GM23248 (cell line): ENCODE data around the gene MX2. TPM values are rescaled to one million over a fixed set of nuclear protein-coding genes. Genes with fewer than 3 reads are reported as not detected.
"Not testable (repeated sequence)": the region's sequence is repeated elsewhere in the genome, so short reads cannot be mapped to it uniquely, and the experiment has no call there.

Experiments used
- DNase-seq: peaks from one replicate; pipeline ENCODE4 v3.0.0-alpha.2; 2015
- H2AFZ ChIP-seq: fragments of 200-600 bp; sonication (generic); 2 replicates; pipeline ENCODE4 v1.6.1; 2016; ENCODE audit warnings: antibody characterized with exemption
- H3F3A ChIP-seq: fragments of 200-600 bp; sonication (generic); 2 replicates; pipeline ENCODE4 v1.6.1; 2016; ENCODE audit warnings: mild to moderate bottlenecking, antibody characterized with exemption, mixed run types; ENCODE audit not compliant: insufficient read depth
- H3K27ac ChIP-seq: fragments of 200-600 bp; sonication (generic); 2 replicates; pipeline ENCODE4 v1.5.1; 2016; ENCODE audit warnings: mild to moderate bottlenecking
- H3K27me3 ChIP-seq: fragments of 200-600 bp; sonication (generic); replicated peaks from 2 replicates; pipeline ENCODE4 v1.6.1; 2016; ENCODE audit warnings: mild to moderate bottlenecking; ENCODE audit not compliant: insufficient read depth
- H3K36me3 ChIP-seq: fragments of 200-600 bp; sonication (generic); 2 replicates; pipeline ENCODE4 v1.6.1; 2016; ENCODE audit warnings: low read depth, mild to moderate bottlenecking
- H3K4me1 ChIP-seq: fragments of 200-600 bp; sonication (generic); 2 replicates; pipeline ENCODE4 v1.6.1; 2016; ENCODE audit warnings: mild to moderate bottlenecking; ENCODE audit not compliant: insufficient read depth
- H3K4me2 ChIP-seq: fragments of 200-600 bp; sonication (generic); one replicate; pipeline ENCODE4 v1.6.1; 2016; ENCODE audit warnings: mild to moderate bottlenecking; ENCODE audit not compliant: unreplicated experiment
- H3K4me3 ChIP-seq: fragments of 200-600 bp; sonication (generic); 2 replicates; pipeline ENCODE4 v1.5.1; 2016; ENCODE audit warnings: mild to moderate bottlenecking
- H3K79me2 ChIP-seq: fragments of 200-600 bp; sonication (generic); 2 replicates; pipeline ENCODE4 v1.6.1; 2016; ENCODE audit warnings: mild to moderate bottlenecking; ENCODE audit not compliant: insufficient read depth
- H3K9ac ChIP-seq: fragments of 200-600 bp; sonication (generic); 2 replicates; pipeline ENCODE4 v1.6.1; 2016; ENCODE audit warnings: mild to moderate bottlenecking
- H3K9me2 ChIP-seq: fragments of 200-600 bp; sonication (generic); 2 replicates; pipeline ENCODE4 v1.6.1; 2016; ENCODE audit warnings: mixed run types, mild to moderate bottlenecking, moderate library complexity; ENCODE audit not compliant: insufficient read depth
- H3K9me3 ChIP-seq: fragments of 200-600 bp; sonication (generic); one replicate; pipeline ENCODE4 v1.6.1; 2017; ENCODE audit warnings: low read depth
- H4K20me1 ChIP-seq: fragments of 200-600 bp; sonication (generic); 2 replicates; pipeline ENCODE4 v1.6.0; 2016; ENCODE audit not compliant: insufficient read depth
- EZH2 ChIP-seq: fragments of 200-600 bp; sonication (generic); IDR thresholded peaks from 2 replicates; pipeline ENCODE4 v1.6.1; 2018; ENCODE audit warnings: antibody characterized with exemption, mild to moderate bottlenecking; ENCODE audit not compliant: insufficient read depth, poor library complexity, severe bottlenecking
- EZH2phosphoT487 ChIP-seq: fragments of 200-600 bp; sonication (generic); IDR thresholded peaks from 2 replicates; pipeline ENCODE4 v1.6.1; 2018; ENCODE audit warnings: antibody characterized with exemption, moderate library complexity, mild to moderate bottlenecking, low read depth; ENCODE audit not compliant: insufficient read depth
- WGBS, 2 experiments: methylation state at CpG; one replicate each; pipeline ENCODE4 v1.1.6; 2015 to 2017; ENCODE audit warnings: low lambda C conversion rate in 2 of 2, low coverage in 1 of 2; ENCODE audit errors: missing lambda C conversion rate in 2 of 2; 5-methylcytosine and 5-hydroxymethylcytosine counted together
- in situ Hi-C: fragments of 300-500 bp; cut with MboI; formaldehyde crosslinking; loops from 2 replicates; pipeline ENCODE4 v1.15.0; 2020
- polyA plus RNA-seq: library from polyadenylated mRNA; unstranded; fragments of >200 nt; fragmentation: Nextera tagmentation; extraction: Ambion mirVana; gene quantifications from 2 replicates; pipeline ENCODE4 v1.2.1, GENCODE V29; 2016
- total RNA-seq: library from RNA; depleted of rRNA; stranded (reverse); fragments of >200 nt; shearing (Covaris generic); gene quantifications from 2 replicates; pipeline ENCODE4 v1.2.3, GENCODE V29; 2014

MX2 gene
- total and polyA plus RNA-seq, 2 experiments from 2014 or later = 0.54 to 0.85 TPM

GRCh38 chr21:41418956-41419680, 57.3 kb downstream of the MX2 start:
- Histone ChIP-seq H3K9me3 (no peaks in the 10 kb centered on the region), H3K4me3 (no peak overlapping the region), H3K27me3 (peaks cover 3% of the 10 kb centered on the region; the same call in 1 of the 2 replicates), H3K9ac (no peak overlapping the region), H3F3A (peaks cover 11% of the 10 kb centered on the region; the same call in 1 of the 2 replicates), H3K79me2 (no peaks in the 10 kb centered on the region), H4K20me1 (no peaks in the 10 kb centered on the region), H2AFZ (no peak overlapping the region), H3K9me2 (no peaks in the 10 kb centered on the region), H3K27ac (no peak overlapping the region), H3K36me3 (no peaks in the 10 kb centered on the region), H3K4me1 (0 out of 2 replicates have a peak, but pooled peaks cover 3% of the 10 kb centered on the region), H3K4me2 (no peak overlapping the region)
- WGBS, 2 experiments = 95 to 97% methylated on average over 11 of the region's 11 CpGs
- in situ Hi-C loops = no loop called here
- TF ChIP-seq EZH2 (no peak), EZH2phosphoT487 (no peak)
- DNase-seq = no peak

DNA sequence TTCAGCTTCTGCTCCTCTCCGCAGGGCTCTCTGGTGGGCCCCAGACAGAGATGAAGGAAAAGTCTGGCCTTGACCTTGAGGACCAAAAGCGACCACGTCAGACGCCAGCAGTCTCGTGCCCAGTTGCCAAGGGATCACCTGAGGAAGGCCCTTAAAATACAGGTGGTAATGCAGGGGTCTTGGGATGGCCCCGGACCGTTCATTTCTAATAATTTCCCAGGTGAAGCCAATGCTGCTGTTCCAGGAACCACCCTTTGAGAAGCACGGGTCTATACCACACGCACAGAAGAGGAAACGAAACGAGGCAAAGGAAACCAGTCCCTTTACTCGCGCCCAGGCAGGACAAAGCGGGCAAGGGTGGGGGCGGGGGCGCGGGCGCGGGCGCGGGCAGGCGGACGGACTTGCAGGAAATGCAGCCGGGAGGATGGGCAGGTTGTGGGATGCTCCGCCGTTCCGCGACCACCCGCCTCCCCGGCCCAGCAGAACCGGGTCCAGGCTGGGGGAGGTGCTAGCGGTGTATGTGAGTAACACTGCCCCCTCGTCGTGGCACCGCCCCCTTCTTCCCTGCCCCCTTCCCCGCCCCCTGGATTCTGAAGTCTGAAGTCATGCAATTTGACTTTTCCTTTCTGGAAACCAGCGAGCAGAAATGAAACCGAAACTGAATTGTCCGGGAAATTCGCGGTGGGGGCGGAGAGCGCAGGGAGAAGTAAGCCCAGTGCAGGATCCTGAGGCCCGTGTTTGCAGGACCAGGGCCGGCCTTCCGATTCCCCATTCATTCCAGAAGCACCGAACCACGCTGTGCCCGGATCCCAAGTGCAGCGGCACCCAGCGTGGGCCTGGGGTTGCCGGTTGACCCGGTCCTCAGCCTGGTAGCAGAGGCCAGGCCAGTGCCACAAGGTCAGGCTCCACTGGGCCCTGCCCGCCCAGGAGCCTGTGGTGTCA, 58.4 kb downstream of the MX2 start:
- in situ Hi-C loops = no loop called here
- 7 to 14% methylated on average over 30 to 53 of the region's 54 CpGs for WGBS, 2 experiments
- no peaks in the 10 kb centered on the region for H3K79me2 ChIP-seq
- peaks cover 11% of the 10 kb centered on the region; the same call in 1 of the 2 replicates for H3F3A ChIP-seq
- no peaks in the 10 kb centered on the region for H3K27me3 ChIP-seq
- TF ChIP-seq EZH2 = no peak
- 0 out of 2 replicates have a peak, but pooled peaks cover 3% of the 10 kb centered on the region for H3K4me1 ChIP-seq
- H2AFZ ChIP-seq = peak overlapping the region; percentile 91
- peak overlapping the region; percentile 92 for H3K4me2 ChIP-seq
- no peaks in the 10 kb centered on the region for H3K9me2 ChIP-seq
- peak overlapping the region; percentile 90 for H3K9ac ChIP-seq
- peak; percentile 91 for DNase-seq
- H3K27ac ChIP-seq = peak overlapping the region; percentile 56
- H3K9me3 ChIP-seq = no peaks in the 10 kb centered on the region
- H3K36me3 ChIP-seq = no peaks in the 10 kb centered on the region
- no peaks in the 10 kb centered on the region for H4K20me1 ChIP-seq
- H3K4me3 ChIP-seq = peak overlapping the region; percentile 80

GRCh38 chr21:41420998-41421397, 59.2 kb downstream of the MX2 start:
- 1 to 8% methylated on average over 7 to 8 of the region's 8 CpGs for WGBS, 2 experiments
- peak overlapping the region; percentile 92 for H3K4me2 ChIP-seq
- H3K4me1 ChIP-seq, H3K36me3 ChIP-seq, H3K9me3 ChIP-seq, H3K9me2 ChIP-seq, H3K27me3 ChIP-seq, H4K20me1 ChIP-seq, H3K79me2 ChIP-seq, in situ Hi-C loops: not testable (repeated sequence)
- H3K4me3 ChIP-seq = peak overlapping the region; percentile 80
- H3F3A ChIP-seq = peaks cover 11% of the 10 kb centered on the region; the same call in 1 of the 2 replicates
- H3K9ac ChIP-seq = peak overlapping the region; percentile 90
- peak overlapping the region; percentile 56; the same call in 1 of the 2 replicates for H3K27ac ChIP-seq
- H2AFZ ChIP-seq = peak overlapping the region; percentile 91
- DNase-seq = peak; percentile 3

GRCh38 chr21:41422546-41423304, 60.9 kb downstream of the MX2 start:
- H3K9me3 ChIP-seq = no peaks in the 10 kb centered on the region
- TF ChIP-seq EZH2 (no peak), EZH2phosphoT487 (no peak)
- H3K4me2 ChIP-seq = no peak overlapping the region
- H3K27ac ChIP-seq = no peak overlapping the region
- WGBS, 2 experiments = 94% methylated on average over 19 of the region's 19 CpGs
- H3K4me3 ChIP-seq = no peak overlapping the region
- H3K9me2 ChIP-seq = no peaks in the 10 kb centered on the region
- H3K9ac ChIP-seq = no peak overlapping the region
- H3K79me2 ChIP-seq = no peaks in the 10 kb centered on the region
- H3K27me3 ChIP-seq = peaks cover 6% of the 10 kb centered on the region
- no peaks in the 10 kb centered on the region for H4K20me1 ChIP-seq
- DNase-seq = no peak
- no peaks in the 10 kb centered on the region for H3K36me3 ChIP-seq
- peaks cover 11% of the 10 kb centered on the region; the same call in 1 of the 2 replicates for H3F3A ChIP-seq
- in situ Hi-C loops = no loop called here
- H2AFZ ChIP-seq = no peak overlapping the region
- H3K4me1 ChIP-seq = 0 out of 2 replicates have a peak, but pooled peaks cover 3% of the 10 kb centered on the region

DNA sequence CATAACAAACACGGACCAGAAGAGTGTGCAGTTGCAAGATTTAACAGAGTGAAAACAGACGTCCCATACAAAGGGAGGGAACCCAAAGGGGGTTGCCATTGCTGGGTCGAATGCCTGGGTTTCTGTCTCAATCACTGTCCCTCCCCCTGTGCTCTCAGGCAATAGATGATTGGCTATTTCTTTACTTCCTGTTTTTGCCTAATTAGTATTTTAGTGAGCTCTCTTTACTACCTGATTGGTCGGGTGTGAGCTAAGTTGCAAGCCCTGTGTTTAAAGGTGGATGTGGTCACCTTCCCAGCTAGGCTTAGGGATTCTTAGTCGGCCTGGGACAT, 61.4 kb downstream of the MX2 start:
- H3K4me3 ChIP-seq, DNase-seq, H3K9ac ChIP-seq, H3K4me1 ChIP-seq, H4K20me1 ChIP-seq, in situ Hi-C loops, H2AFZ ChIP-seq, H3K27me3 ChIP-seq, H3K9me2 ChIP-seq, H3K27ac ChIP-seq, H3K4me2 ChIP-seq, H3K36me3 ChIP-seq, H3K79me2 ChIP-seq, H3K9me3 ChIP-seq: not testable (repeated sequence)
- WGBS, 2 experiments = 75 to 76% methylated on average over 5 of the region's 5 CpGs
- peaks cover 11% of the 10 kb centered on the region; the same call in 1 of the 2 replicates for H3F3A ChIP-seq
